ENCODE results near the gene NXN.
"Not testable (repeated sequence)": the region's sequence is repeated elsewhere in the genome, so short reads cannot be mapped to it uniquely, and the experiment has no call there.

DNA sequence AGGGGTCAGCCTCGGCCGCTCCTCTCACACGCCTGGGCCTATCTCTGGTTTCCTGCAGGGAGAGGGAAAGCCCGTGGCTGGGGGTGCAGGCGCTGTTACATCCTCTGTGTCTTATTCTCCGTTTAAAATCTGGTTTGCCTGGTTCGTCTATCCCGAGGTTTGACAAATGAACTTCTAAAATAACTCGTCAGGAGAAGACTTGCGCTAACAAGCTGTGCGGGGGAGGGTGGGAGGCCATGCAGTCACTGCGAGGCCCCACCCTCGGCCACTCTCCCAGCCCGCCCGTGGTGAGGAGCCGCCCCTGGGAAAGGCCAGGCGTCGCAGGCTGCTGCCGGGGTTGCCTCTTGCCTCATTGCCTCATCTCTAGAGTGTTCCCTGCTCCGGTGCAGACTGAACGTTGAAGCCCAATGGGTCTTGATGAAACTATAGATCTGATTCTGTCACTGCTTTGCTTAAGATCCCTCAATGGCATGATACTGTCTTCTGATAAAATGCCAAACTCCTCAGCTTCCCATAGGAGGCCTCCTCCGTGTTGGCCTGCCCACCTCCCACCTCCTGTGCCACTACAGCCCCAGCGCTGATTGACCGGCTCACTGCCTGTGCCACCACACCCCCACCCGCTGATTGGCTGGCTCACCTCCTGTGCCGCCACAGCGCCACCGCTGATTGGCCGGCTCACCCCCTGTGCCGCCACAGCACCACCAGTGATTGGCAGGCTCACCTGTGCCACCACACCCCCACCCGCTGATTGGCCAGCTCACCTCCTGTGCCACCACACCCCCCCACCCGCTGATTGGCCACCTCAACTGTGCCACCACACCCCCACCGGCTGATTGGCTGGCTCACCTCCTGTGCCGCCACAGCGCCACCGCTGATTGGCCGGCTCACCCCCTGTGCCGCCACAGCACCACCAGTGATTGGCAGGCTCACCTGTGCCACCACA is 189.4 kb downstream of the NXN start:
- TF ChIP-seq, protein P1, sequence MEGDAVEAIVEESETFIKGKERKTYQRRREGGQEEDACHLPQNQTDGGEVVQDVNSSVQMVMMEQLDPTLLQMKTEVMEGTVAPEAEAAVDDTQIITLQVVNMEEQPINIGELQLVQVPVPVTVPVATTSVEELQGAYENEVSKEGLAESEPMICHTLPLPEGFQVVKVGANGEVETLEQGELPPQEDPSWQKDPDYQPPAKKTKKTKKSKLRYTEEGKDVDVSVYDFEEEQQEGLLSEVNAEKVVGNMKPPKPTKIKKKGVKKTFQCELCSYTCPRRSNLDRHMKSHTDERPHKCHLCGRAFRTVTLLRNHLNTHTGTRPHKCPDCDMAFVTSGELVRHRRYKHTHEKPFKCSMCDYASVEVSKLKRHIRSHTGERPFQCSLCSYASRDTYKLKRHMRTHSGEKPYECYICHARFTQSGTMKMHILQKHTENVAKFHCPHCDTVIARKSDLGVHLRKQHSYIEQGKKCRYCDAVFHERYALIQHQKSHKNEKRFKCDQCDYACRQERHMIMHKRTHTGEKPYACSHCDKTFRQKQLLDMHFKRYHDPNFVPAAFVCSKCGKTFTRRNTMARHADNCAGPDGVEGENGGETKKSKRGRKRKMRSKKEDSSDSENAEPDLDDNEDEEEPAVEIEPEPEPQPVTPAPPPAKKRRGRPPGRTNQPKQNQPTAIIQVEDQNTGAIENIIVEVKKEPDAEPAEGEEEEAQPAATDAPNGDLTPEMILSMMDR (IDR thresholded peaks at IDR 0.05), result not testable (repeated sequence)
- not testable (repeated sequence) for TF ChIP-seq POLR2A (IDR thresholded peaks at IDR 0.05)
